Measurements from ENCODE around the gene FOSB. TPM values are rescaled to one million over a fixed set of nuclear protein-coding genes. Genes with fewer than 3 reads are reported as not detected.

FOSB gene
- total RNA-seq, 6 donors from 2014 or later, result 8.8 to 152 (median 94.9) TPM; not detected in 1

DNA sequence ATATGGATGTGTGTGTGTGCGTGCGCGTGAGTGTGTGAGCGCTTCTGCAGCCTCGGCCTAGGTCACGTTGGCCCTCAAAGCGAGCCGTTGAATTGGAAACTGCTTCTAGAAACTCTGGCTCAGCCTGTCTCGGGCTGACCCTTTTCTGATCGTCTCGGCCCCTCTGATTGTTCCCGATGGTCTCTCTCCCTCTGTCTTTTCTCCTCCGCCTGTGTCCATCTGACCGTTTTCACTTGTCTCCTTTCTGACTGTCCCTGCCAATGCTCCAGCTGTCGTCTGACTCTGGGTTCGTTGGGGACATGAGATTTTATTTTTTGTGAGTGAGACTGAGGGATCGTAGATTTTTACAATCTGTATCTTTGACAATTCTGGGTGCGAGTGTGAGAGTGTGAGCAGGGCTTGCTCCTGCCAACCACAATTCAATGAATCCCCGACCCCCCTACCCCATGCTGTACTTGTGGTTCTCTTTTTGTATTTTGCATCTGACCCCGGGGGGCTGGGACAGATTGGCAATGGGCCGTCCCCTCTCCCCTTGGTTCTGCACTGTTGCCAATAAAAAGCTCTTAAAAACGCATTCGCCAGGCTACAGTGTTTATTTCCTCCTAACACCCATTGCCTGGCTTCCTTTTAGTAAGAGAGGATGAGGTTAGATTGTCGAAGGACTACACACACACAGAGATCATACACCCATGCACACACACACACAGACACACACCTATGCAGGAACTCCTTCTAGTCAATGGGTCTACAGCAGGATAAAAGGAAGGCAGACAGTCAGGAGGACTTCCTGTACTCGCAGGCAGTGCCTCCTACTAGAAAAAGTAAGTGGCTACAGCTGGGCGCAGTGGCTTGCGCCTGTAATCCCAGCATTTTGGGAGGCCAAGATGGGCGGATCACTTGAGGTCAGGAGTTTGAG lies 7.1 kb downstream of the FOSB start:
- H3K9me3 ChIP-seq, result no peaks in the 10 kb centered on the region
- no peaks in the 10 kb centered on the region for H3K36me3 ChIP-seq
- H3K27me3 ChIP-seq, result peaks cover 0 to 4% (median 0%) of the 10 kb centered on the region in 4 donors
- peaks cover 13 to 35% (median 25%) of the 10 kb centered on the region in 4 donors for H3K4me1 ChIP-seq
- WGBS, 2 donors, result 62% methylated on average over 28 of the region's 28 CpGs
- H3K4me3 ChIP-seq, result no peak overlapping the region
- ATAC-seq (ENCODE audit: low FRiP score in 2 of 2) (peak in 1 of 2 donors; percentile 1), DNase-seq (peak in 1 of 2 donors; percentile 61)
- TF ChIP-seq POLR2A (IDR thresholded peaks at IDR 0.05), result peak in 1 of 4 donors; percentile 38
- no peak for TF ChIP-seq EP300 (IDR thresholded peaks at IDR 0.05)
- no peak for TF ChIP-seq POLR2AphosphoS5 (IDR thresholded peaks at IDR 0.05)
- no peak overlapping the region for H3K27ac ChIP-seq

DNA sequence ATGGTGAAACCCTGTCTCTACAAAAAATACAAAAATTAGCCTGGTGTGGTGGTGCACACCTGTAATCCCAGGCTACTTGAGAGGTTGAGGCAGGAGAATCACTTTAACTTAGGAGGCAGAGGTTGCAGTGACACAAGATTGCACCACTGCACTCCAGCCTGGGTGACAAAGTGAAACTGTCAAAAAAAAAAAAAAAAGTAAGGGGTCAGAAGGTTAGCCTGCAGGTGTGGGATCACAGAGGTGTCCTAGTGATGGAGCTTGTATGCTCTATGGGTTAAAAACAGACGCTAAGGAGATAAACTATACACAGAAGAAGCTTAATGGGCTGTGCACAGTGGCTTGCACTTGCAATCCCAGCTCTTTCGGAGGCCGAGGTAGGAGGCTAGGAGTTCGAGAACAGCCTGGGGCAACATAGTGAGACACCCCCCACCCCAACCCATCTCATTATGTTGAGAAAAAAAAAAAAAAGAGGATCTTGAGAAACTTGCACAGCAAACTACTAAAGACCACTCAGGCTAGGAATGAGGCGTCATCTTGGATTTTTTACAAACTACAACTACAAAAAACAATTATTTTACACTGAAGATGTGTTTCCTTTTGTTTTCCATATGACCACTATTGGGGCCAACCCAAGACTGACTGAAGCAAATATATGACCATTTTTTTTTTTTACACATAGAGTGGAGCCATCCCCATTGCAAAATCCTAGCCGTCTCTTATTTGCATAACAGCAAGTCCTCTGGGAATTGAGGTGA lies 7.9 kb downstream of the FOSB start:
- Histone ChIP-seq H3K27me3 (peaks cover 0 to 4% (median 0%) of the 10 kb centered on the region in 4 donors), H3K36me3 (no peaks in the 10 kb centered on the region), H3K4me1 (peaks cover 9 to 26% (median 18%) of the 10 kb centered on the region in 4 donors), H3K4me3 (no peak overlapping the region), H3K9me3 (no peaks in the 10 kb centered on the region), H3K27ac (no peak overlapping the region)
- no peak for DNase-seq
- peak in 1 of 2 donors; percentile 15 for ATAC-seq (ENCODE audit: low FRiP score in 2 of 2)
- WGBS, 2 donors, result 67 to 69% methylated on average over 6 of the region's 6 CpGs
- TF ChIP-seq POLR2AphosphoS5 (IDR thresholded peaks at IDR 0.05) (no peak), POLR2A (IDR thresholded peaks at IDR 0.05) (no peak), EP300 (IDR thresholded peaks at IDR 0.05) (no peak)
- TF ChIP-seq, protein P1, sequence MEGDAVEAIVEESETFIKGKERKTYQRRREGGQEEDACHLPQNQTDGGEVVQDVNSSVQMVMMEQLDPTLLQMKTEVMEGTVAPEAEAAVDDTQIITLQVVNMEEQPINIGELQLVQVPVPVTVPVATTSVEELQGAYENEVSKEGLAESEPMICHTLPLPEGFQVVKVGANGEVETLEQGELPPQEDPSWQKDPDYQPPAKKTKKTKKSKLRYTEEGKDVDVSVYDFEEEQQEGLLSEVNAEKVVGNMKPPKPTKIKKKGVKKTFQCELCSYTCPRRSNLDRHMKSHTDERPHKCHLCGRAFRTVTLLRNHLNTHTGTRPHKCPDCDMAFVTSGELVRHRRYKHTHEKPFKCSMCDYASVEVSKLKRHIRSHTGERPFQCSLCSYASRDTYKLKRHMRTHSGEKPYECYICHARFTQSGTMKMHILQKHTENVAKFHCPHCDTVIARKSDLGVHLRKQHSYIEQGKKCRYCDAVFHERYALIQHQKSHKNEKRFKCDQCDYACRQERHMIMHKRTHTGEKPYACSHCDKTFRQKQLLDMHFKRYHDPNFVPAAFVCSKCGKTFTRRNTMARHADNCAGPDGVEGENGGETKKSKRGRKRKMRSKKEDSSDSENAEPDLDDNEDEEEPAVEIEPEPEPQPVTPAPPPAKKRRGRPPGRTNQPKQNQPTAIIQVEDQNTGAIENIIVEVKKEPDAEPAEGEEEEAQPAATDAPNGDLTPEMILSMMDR (IDR thresholded peaks at IDR 0.05), result no peak

DNA sequence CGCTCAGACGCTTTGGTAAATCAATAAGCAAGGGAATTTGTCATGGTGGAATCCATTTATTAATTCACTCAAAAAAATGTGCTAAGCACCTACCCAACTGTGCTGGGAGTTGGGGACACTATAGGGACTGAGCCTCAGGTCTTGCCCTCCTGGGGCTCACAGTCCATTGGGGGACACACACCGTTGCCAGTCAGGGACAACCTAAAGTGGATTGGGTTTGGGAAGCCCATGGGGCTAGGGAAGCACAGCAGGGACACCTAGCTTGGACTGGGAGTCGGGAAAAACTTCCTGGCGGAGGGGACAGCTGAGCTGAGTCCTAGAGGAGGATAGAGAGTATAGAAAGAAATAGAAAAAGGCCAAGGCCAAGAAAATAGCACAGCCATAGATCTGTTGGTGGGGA lies 8.5 kb downstream of the FOSB start:
- Histone ChIP-seq H3K36me3 (no peaks in the 10 kb centered on the region), H3K27me3 (peaks cover 0 to 4% (median 0%) of the 10 kb centered on the region in 4 donors), H3K4me3 (no peak overlapping the region), H3K9me3 (no peaks in the 10 kb centered on the region), H3K4me1 (peaks cover 9 to 26% (median 17%) of the 10 kb centered on the region in 4 donors), H3K27ac (no peak overlapping the region)
- peak in 1 of 4 donors; percentile 41 for TF ChIP-seq POLR2A (IDR thresholded peaks at IDR 0.05)
- no peak for TF ChIP-seq EP300 (IDR thresholded peaks at IDR 0.05)
- WGBS, 2 donors, result 49 to 50% methylated on average over 5 of the region's 5 CpGs
- peak in 1 of 2 donors; percentile 25 for ATAC-seq (ENCODE audit: low FRiP score in 2 of 2)
- DNase-seq, result no peak

DNA sequence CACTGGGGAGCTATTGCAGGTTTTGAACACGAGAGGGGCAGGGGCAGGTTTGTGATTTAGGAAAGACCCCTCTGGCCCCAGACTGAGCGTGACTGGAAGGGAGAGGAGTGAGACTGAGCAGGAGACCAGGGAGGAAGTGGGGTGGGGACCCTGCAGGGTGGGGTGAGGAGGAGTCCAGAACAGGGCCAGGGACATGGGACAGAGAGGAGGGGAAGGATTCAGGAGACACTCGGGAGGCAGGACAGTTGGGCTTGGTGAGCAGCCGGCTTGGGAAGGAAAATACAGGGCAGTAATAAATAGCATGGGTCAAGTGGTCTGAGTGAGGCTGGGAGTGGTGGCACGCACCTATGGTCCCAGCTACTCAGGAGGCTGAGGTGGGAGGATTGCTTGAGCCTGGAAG lies 9.4 kb downstream of the FOSB start:
- no peak overlapping the region for H3K4me3 ChIP-seq
- peaks cover 9 to 25% (median 17%) of the 10 kb centered on the region in 4 donors for H3K4me1 ChIP-seq
- TF ChIP-seq EP300 (IDR thresholded peaks at IDR 0.05) (no peak), POLR2AphosphoS5 (IDR thresholded peaks at IDR 0.05) (no peak), POLR2A (IDR thresholded peaks at IDR 0.05) (no peak)
- TF ChIP-seq, protein P1 (IDR thresholded peaks at IDR 0.05), result no peak
- DNase-seq (no peak), ATAC-seq (ENCODE audit: low FRiP score in 2 of 2) (no peak)
- H3K9me3 ChIP-seq, result no peaks in the 10 kb centered on the region
- no peaks in the 10 kb centered on the region for H3K36me3 ChIP-seq
- no peak overlapping the region for H3K27ac ChIP-seq
- WGBS, 2 donors, result 31 to 33% methylated on average over 5 of the region's 5 CpGs
- peaks cover 0 to 4% (median 0%) of the 10 kb centered on the region in 4 donors for H3K27me3 ChIP-seq

DNA sequence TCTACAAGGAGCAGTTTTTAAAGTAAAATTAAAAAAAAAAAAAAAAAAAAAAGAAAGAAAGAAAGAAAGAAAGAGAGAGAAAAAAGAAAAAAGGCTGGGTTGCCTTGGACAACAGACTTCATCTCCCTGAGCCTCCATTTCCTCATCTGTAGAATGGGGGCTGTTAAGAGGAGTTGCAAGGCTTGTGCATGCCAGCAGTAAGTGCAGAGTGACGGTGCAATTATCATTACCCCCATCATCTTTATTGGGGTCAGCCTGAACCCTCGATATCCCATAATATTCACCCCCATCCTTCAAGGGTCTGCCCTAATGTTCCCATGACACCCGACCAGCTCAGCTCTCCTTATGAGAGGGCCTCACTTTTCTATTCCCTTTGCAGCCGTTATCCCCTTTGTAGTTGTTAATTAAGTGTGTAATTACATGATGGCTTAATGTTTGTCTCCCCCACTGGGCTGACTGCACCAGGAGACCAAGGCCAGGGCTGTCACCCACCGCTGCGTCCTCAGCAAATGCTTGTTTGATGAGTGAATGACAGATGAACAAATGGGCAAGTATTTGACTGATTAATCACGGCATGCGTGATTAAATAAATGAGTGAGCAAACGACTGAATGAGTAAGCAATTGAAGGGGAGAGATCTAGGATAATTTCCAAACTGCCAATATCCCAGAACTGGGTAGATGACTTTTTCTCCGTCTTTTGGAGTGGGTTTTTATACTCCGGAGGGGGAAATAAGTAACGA lies 10.1 kb downstream of the FOSB start:
- peak overlapping the region in 3 of 4 donors; percentile 38 to 55 (median 51) for H3K4me3 ChIP-seq
- peaks cover 0 to 4% (median 0%) of the 10 kb centered on the region in 4 donors for H3K27me3 ChIP-seq
- TF ChIP-seq POLR2AphosphoS5 (IDR thresholded peaks at IDR 0.05) (no peak), POLR2A (IDR thresholded peaks at IDR 0.05) (no peak), EP300 (IDR thresholded peaks at IDR 0.05) (no peak)
- TF ChIP-seq, protein P1 (IDR thresholded peaks at IDR 0.05), result no peak
- no peaks in the 10 kb centered on the region for H3K36me3 ChIP-seq
- ATAC-seq (ENCODE audit: low FRiP score in 2 of 2), result no peak
- DNase-seq, result peak in 1 of 2 donors; percentile 77
- WGBS, 2 donors, result 5 to 9% methylated on average over 12 of the region's 12 CpGs
- peaks cover 9 to 18% (median 13%) of the 10 kb centered on the region in 4 donors for H3K4me1 ChIP-seq
- H3K9me3 ChIP-seq, result no peaks in the 10 kb centered on the region
- H3K27ac ChIP-seq, result peak overlapping the region; percentile 92 to 98 (median 98)
